Lower lobe of right lung (tissue), 2 donors: ENCODE results near the gene LMAN1L. TPM values are rescaled to one million over a fixed set of nuclear protein-coding genes. Genes with fewer than 3 reads are reported as not detected.

ENCODE experiments used
- ATAC-seq, 2 donors: fragments of 200-7000 bp; cut with Tn5 transposase; one replicate each; pipeline ENCODE4 v1.9.1; 2020 to 2022; ENCODE audit warnings: mild to moderate bottlenecking in 2 of 2, moderate library complexity in 2 of 2
- DNase-seq: peaks from one replicate; pipeline ENCODE4 v3.0.0-alpha.2; 2020
- H3K27ac ChIP-seq: fragments of 200-600 bp; one replicate; pipeline ENCODE4 v1.8.0; 2022
- H3K27me3 ChIP-seq: fragments of 200-600 bp; one replicate; pipeline ENCODE4 v1.8.0; 2022; ENCODE audit warnings: low read depth
- H3K36me3 ChIP-seq: fragments of 200-600 bp; one replicate; pipeline ENCODE4 v1.8.0; 2022; ENCODE audit warnings: mild to moderate bottlenecking
- H3K4me1 ChIP-seq: fragments of 200-600 bp; one replicate; pipeline ENCODE4 v1.8.0; 2022
- H3K4me3 ChIP-seq: fragments of 200-600 bp; one replicate; pipeline ENCODE4 v1.8.0; 2022; ENCODE audit warnings: mild to moderate bottlenecking
- H3K9me3 ChIP-seq: fragments of 200-600 bp; one replicate; pipeline ENCODE4 v1.8.0; 2022
- intact Hi-C: fragments of 100-400 bp; cut with DNase I; formaldehyde crosslinking; loops from one replicate; pipeline ENCODE4 v1.11.0; 2022
- total RNA-seq: library from RNA; stranded (reverse); fragmentation: NEBNext Ultra II Directional; extraction: Animal tissue kit (Norgen Biotek cat#: 25700); gene quantifications from one replicate; pipeline ENCODE4 v1.2.1, GENCODE V29; 2021
- TF ChIP-seq, protein P1 (sequence below): fragments of 200-600 bp; IDR thresholded peaks from one replicate; pipeline ENCODE4 v1.8.0; 2022; ENCODE audit warnings: antibody characterized with exemption, mild to moderate bottlenecking
- donor health status: DM: no; HTN: yes; CAD: no; lungs with severe emphysema.

The LMAN1L gene
- total RNA-seq, 1 donor from 2014 or later: not detected

DNA sequence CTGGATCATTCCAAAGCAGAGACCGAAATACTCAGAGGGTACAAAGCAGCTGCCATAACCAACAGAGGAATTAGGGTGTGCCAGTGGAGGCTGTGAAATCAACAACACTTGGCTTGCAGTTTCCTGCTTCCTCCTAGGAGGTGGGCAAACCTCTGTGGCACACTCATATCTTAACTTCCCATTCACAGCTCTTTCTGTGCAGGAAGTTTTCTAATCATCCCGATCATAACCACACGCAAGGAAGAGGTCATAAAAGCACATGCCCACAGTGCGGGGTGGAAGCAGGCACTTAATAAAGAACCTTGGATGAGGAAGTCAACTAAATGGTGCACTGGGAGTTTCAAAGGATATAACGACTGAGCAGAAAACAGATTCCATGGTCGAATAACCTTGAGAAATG, 55.4 kb downstream of the LMAN1L start:
- Histone ChIP-seq H3K9me3 (no peaks in the 10 kb centered on the region), H3K27ac (peak overlapping the region; percentile 98), H3K36me3 (no peaks in the 10 kb centered on the region), H3K4me1 (peaks cover 75% of the 10 kb centered on the region), H3K4me3 (no peak overlapping the region), H3K27me3 (no peaks in the 10 kb centered on the region)
- TF ChIP-seq, protein P1, sequence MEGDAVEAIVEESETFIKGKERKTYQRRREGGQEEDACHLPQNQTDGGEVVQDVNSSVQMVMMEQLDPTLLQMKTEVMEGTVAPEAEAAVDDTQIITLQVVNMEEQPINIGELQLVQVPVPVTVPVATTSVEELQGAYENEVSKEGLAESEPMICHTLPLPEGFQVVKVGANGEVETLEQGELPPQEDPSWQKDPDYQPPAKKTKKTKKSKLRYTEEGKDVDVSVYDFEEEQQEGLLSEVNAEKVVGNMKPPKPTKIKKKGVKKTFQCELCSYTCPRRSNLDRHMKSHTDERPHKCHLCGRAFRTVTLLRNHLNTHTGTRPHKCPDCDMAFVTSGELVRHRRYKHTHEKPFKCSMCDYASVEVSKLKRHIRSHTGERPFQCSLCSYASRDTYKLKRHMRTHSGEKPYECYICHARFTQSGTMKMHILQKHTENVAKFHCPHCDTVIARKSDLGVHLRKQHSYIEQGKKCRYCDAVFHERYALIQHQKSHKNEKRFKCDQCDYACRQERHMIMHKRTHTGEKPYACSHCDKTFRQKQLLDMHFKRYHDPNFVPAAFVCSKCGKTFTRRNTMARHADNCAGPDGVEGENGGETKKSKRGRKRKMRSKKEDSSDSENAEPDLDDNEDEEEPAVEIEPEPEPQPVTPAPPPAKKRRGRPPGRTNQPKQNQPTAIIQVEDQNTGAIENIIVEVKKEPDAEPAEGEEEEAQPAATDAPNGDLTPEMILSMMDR: no peak
- DNase-seq: peak; percentile 72
- intact Hi-C loops: no loop called here
- ATAC-seq: peak; percentile 34 to 47

DNA sequence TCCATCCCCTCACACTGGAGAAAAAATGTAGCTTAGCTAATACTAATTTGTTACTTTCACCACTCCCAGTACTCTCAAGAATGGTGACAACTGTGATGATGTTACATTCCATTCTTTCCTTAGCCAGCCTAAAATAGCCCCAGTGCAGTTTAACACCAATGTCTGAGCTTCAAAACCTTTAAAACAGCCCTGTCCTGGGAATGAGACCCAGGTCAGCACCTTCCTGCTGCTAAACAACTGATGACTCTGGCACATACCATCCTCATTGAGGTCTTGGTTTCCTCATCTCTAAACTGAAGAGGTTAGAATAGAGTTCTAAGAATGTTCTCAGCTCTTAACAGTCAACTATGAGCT, 56.7 kb downstream of the LMAN1L start:
- H3K4me3 ChIP-seq: no peak overlapping the region
- peak in 1 of 2 donors; percentile 0 for ATAC-seq
- no peaks in the 10 kb centered on the region for H3K36me3 ChIP-seq
- no peak for DNase-seq
- H3K4me1 ChIP-seq: peaks cover 72% of the 10 kb centered on the region
- TF ChIP-seq, protein P1: no peak
- H3K27me3 ChIP-seq: no peaks in the 10 kb centered on the region
- H3K27ac ChIP-seq: peak overlapping the region; percentile 98
- intact Hi-C loops: no loop called here
- no peaks in the 10 kb centered on the region for H3K9me3 ChIP-seq

DNA sequence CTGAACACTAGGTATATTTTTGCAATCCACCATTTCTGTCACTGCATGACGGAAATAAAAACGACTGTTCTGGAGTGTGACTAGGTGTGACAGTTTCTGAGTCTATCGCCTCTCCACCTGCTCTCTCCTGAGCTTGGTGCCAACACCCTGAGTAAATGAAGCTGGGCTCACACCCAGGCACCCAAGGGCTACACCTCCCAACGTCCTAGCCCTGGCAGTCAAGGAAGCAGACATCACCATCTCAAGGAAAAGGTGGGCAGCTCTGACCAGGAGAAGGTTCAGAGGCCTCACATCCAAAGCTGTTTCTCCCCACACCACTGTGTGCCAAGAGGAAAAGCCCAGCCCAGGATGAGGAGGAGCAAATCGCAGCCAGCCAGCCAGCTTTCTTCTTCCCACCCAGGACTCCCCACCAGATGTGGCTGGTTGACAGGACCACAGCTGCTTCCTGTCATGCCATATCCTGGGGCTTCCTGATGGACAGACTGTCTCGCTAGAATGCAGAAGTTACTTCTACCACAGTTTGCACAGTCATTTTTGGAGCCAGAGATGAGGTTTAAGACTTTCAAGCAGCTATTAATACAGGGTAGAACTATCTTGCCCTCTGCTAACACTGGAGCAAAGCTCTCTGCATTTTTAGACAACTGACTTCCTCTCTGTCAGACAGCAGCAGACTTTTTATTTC, 57.2 kb downstream of the LMAN1L start:
- Histone ChIP-seq H3K4me3 (peak overlapping the region; percentile 9), H3K36me3 (no peaks in the 10 kb centered on the region), H3K4me1 (peaks cover 72% of the 10 kb centered on the region), H3K27ac (peak overlapping the region; percentile 98), H3K27me3 (no peaks in the 10 kb centered on the region), H3K9me3 (no peaks in the 10 kb centered on the region)
- peak; percentile 16 to 38 for ATAC-seq
- peak; percentile 74 for DNase-seq
- TF ChIP-seq, protein P1: no peak
- intact Hi-C loops: no loop called here

GRCh38 chr15:74870436-74871215, 58.0 kb downstream of the LMAN1L start:
- peak overlapping the region; percentile 9 for H3K4me3 ChIP-seq
- TF ChIP-seq, protein P1: no peak
- H3K4me1 ChIP-seq: peaks cover 72% of the 10 kb centered on the region

GRCh38 chr15:74872702-74873035, 60.0 kb downstream of the LMAN1L start:
- TF ChIP-seq, protein P1: no peak
- ATAC-seq (no peak), DNase-seq (no peak)
- Histone ChIP-seq H3K27ac (peak overlapping the region; percentile 98), H3K27me3 (no peaks in the 10 kb centered on the region), H3K36me3 (no peaks in the 10 kb centered on the region), H3K9me3 (no peaks in the 10 kb centered on the region), H3K4me1 (peaks cover 56% of the 10 kb centered on the region), H3K4me3 (peak overlapping the region; percentile 79)
- intact Hi-C loops: no loop called here

More at GRCh38 chr15:74870436-74871215, 58.0 kb downstream of the LMAN1L start:
- Histone ChIP-seq H3K27ac (peak overlapping the region; percentile 98), H3K9me3 (no peaks in the 10 kb centered on the region), H3K36me3 (no peaks in the 10 kb centered on the region), H3K27me3 (no peaks in the 10 kb centered on the region)
- ATAC-seq (no peak), DNase-seq (no peak)
- intact Hi-C loops: no loop called here
